SK-N-MC (cell line): ENCODE data around the gene DCHS1.

ENCODE experiments used
- EZH2 ChIP-seq: fragments of 200-600 bp; sonication (generic); IDR thresholded peaks from one replicate; pipeline ENCODE4 v1.6.1; 2017; ENCODE audit warnings: antibody characterized with exemption
- FOXP2 ChIP-seq: optimal IDR thresholded peaks from 2 replicates; pipeline ENCODE3; 2011; ENCODE audit warnings: mild to moderate bottlenecking, moderate library complexity; ENCODE audit not compliant: insufficient read depth; ENCODE audit errors: extremely low read length, control extremely low read depth
- POLR2AphosphoS5 ChIP-seq: IDR thresholded peaks from 2 replicates; pipeline ENCODE4 v1.6.1; 2012; ENCODE audit warnings: mild to moderate bottlenecking, low read depth, low read length, borderline replicate concordance

- TF ChIP-seq POLR2AphosphoS5 (peak; percentile 84; the same call in 1 of the 2 replicates), EZH2 (no peak), FOXP2 (no peak)
Measured at GRCh38 chr11:6603287-6604080, 52.1 kb downstream of the DCHS1 start, which contains the start of the genes ILK and RRP8.
